HG02885 (cell line): ENCODE data around the gene EPB41L3.
"Not testable (repeated sequence)": the region's sequence is repeated elsewhere in the genome, so short reads cannot be mapped to it uniquely, and the experiment has no call there.

Source experiments
- ATAC-seq: cut with Tn5 transposase; IDR thresholded peaks from one replicate; pipeline ENCODE4 v1.9.1; 2021; ENCODE audit warnings: mild to moderate bottlenecking; ENCODE audit not compliant: unreplicated experiment, poor library complexity

The EPB41L3 gene

GRCh38 chr18:5534845-5535244, 9.0 kb downstream of the EPB41L3 start:
- ATAC-seq = no peak

GRCh38 chr18:5532066-5532465, 11.7 kb downstream of the EPB41L3 start:
- ATAC-seq = no peak

DNA sequence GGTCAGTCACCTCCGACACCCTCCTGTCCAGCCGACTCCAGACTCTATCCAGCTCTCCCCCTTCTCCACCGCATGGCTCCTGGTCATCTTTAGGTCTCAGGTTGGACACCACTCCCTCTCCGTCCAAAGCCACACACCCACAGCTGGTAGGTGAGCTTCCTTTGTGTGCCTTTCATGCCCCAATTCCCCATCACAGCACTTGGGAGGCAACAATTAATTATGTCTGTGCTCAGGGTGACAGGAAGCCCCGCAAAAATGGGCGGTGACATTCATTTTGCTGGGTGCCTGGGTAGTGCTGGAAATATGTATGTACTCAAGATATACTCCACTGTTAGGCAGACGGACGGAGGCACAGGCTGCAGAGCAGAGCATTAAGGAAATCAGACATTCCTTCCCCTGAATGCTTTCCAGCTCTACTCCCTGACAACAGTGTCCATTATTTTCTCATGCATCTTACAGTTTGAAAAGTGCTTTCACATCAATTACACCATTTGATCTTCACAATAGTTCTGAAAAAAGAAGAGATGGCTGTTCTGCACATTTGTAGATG, 13.1 kb downstream of the EPB41L3 start:
- ATAC-seq = no peak

DNA sequence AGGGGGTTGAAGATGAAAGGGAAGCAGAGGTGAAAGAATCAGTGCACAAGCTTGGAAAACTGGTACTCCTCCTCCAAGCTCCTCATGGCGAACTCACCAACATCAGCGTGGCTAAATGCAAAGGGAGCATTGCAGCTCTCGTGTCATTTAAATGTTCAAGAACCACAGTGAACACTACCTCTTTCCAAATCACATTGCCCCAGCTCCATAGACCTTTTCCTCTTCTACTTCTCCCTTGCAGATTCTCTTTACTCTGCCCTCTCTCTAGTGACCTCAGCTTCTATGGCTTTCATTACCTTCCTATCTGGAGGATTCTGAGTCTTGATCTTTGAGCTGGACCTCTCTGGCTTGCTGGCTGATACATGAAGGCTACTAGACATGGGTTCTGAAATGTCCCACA, 14.3 kb downstream of the EPB41L3 start:
- ATAC-seq = no peak

DNA sequence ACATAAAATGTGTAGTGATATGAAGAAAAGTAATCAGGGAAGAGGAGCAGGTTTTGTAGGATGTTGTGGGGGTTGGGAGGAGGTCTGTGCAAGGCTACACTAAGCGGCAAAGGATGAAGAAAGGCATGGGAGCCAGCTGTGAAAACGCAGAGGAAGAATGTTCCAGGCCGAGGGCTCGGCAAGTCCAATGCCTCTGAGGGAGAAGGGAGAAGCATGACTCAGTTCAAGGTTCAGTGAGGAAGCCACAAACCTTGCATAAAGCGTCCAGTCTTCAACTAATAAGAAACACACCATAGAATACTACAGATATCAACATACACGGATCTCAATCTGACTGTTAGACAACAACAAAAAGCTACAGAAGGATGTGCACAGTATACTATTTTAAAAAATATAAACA, 16.2 kb downstream of the EPB41L3 start:
- ATAC-seq = no peak

- no peak for ATAC-seq
Observed at GRCh38 chr18:5524660-5525059, 19.1 kb downstream of the EPB41L3 start.

GRCh38 chr18:5521000-5521399, 22.8 kb downstream of the EPB41L3 start:
- no peak for ATAC-seq

DNA sequence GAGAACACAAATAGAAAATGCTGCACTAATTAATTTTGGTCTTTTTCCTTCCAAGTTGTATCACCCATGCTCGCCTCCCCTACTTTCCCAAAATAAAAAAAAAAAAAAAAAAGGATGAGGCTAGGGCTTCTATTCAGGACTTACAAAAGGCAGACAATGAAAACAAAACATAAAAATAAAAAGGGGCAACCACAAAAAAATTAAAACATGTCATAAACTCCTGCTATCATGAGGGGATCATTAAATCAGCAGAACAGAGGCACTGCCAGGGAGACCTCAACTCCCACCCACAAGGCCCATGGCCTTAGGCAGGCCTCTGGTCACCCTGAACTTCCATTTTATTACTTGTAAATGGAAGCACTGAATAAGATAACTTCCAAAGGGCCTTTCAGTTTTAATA, 23.3 kb downstream of the EPB41L3 start:
- no peak for ATAC-seq

- ATAC-seq = no peak
Observed at GRCh38 chr18:5519448-5520298, 24.1 kb downstream of the EPB41L3 start.

- no peak for ATAC-seq
Observed at GRCh38 chr18:5518899-5519371, 24.9 kb downstream of the EPB41L3 start.

DNA sequence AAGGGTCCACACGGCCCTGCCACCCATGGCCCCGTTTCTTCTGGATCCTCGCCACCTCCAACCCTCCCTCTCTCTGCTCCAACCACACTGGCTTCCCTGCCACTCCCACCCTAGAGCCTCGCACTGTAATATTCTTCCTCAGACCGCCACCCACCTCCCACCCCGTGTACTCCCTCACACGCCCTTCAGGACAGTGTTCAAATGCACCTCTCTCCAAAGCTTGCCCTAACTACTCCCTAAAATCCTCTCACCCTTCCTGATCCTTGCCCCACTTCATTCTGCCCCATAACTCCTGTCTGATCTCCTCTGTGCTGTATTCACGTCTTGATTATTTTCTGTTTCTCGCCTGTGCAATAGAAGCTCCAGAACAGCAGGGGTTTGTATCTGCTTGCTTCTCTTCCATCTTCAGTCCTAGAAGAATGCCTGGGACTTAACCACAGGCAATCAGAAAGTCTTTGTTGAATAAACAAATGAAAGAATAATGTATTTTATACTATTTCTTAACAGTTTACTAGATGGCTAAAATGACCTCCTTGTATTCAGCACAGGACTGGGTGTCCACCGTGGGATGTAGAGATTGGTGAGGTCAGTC, 25.5 kb downstream of the EPB41L3 start:
- no peak for ATAC-seq

GRCh38 chr18:5516841-5517240, 27.0 kb downstream of the EPB41L3 start:
- ATAC-seq = no peak

DNA sequence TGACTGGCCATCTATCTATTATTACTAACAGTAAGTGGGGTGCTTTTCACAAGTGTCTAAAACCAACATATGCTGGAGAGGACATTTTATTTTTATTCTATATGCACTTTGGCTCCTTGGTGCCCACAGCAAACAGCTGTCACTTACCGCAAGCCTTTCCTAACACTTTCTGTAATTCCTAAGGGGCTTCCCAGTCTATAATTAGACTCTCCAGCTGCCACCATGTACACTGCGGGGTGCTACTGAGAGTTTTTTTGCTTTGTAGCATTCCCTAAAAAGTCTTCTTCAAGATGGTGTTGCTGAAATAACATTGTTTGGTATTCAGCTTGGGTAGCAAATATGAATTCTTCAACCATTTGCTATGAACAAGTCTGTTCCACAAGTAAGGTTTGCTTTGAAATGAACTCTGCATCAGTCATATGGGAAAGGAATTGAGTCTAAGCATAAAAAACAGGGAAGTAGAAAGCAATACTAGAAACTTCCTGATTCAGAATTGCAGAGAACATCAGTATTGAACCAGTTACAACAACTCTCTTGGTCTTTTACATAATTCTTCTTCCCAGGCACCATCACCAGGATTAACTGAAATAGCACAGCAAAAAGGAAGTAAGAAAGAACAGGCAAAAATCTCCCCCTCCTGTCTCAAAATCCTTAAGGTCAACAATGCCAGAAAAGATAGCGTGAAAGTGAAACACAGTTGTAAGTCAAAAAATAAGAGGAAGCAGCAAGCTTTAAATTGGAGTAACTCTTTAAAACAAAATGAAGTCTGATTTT, 28.6 kb downstream of the EPB41L3 start:
- ATAC-seq = no peak

DNA sequence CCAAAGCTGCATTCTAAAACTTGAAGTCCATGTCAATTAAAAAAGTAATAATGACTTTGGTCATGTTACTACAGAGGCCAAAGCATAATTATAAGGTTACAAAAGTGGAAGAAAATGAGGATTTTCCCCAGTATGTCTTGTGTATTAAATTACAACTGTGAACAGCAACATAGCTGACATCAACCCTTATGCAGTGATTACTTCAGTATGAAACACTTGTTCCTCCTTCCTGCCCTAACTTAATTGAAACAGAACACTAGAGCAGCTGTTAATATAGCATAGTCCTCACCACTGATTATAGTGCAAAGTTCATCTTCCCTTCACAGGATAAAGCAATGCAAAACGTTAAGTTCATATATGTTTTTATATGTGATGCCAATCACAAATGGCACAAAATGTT, 29.9 kb downstream of the EPB41L3 start:
- ATAC-seq = no peak

- ATAC-seq = no peak
Observed at GRCh38 chr18:5512176-5512575, 31.6 kb downstream of the EPB41L3 start.

- not testable (repeated sequence) for ATAC-seq
Observed at GRCh38 chr18:5511541-5511940, 32.3 kb downstream of the EPB41L3 start.

GRCh38 chr18:5510135-5510846, 33.5 kb downstream of the EPB41L3 start:
- no peak for ATAC-seq

DNA sequence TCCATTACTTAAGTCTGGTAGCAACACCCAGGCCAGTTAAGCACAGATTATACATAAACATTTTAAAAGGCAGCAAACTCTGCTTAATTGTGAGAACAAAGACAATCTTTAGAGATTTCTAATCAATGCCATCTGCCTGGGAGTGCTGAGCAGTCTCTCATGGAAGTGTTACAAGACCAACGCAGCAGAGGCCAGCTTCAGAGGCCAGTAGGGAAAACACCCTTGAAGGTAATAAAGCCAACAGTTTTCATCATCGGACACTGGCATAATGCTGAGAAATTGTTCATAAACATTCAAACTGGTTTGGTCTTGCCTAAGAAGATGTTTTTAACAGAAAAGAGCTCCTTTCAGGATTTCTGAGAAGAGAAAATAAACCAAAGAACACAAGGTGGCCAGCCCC, 35.0 kb downstream of the EPB41L3 start:
- ATAC-seq = no peak

DNA sequence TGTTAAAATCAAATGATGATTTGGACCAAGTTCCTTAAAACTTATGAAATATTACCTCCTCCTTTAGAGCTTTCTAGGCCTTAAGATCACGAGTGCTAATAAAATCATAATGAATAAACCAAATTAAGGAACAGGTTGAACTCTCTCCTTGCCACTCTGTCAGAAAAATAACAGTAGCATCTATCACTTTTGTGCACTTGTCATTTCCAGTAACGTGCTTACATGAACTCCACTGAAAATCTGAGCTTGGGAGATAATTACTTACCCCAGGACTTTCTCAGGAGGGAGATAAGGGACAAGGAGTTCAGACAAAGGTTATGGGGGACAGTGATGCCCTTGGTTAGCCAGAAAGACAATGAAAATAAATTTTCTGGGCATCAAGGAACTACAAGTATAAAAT, 36.0 kb downstream of the EPB41L3 start:
- no peak for ATAC-seq

DNA sequence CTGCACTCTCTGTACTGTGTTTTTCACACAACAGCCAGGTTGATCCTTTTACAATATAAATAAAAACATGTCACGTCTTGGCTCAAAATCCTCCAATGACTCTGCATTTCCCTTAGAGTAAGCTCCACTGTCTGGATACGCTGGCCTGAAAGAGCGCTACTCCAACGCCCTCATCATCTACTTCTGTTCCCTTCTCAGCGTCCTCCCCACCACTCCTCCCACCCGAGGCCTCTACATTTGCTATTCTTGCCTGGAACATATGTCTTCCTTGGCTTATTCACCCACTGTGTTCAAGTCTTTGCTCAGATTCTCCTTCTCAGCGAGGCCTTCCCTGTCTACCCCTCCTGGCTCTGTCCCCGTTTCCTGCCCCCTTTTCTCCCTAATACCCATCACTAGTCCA, 37.6 kb downstream of the EPB41L3 start:
- no peak for ATAC-seq
